ENCODE data around the gene CACNA1B.

Gene CACNA1B

DNA sequence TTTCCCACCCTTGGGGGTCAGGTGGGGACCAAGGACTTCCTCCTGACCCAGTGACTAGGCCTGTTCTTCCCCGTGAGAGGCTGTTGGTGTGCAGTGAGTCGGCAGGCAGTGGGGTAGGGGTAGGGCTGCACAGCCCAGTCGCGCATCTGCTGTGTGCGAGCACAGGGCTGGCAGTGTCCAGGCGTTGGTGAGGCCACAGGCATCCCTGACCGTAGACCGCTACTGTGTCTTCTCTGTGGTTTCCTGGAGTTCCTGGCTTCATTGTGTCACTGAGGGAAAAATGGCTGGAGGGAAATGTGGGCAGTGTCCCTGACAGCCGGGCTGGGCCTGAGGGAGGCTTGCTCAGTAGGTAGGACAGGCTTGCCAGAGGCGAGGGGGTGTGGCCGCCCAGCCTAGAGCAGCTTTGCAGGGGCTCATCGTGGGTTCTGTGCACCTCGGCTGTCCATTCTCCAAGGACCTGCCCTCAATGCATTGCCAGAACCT is 95.4 kb downstream of the CACNA1B start:
- H3K27ac ChIP-seq: no peak overlapping the region
- TF ChIP-seq, protein P1, sequence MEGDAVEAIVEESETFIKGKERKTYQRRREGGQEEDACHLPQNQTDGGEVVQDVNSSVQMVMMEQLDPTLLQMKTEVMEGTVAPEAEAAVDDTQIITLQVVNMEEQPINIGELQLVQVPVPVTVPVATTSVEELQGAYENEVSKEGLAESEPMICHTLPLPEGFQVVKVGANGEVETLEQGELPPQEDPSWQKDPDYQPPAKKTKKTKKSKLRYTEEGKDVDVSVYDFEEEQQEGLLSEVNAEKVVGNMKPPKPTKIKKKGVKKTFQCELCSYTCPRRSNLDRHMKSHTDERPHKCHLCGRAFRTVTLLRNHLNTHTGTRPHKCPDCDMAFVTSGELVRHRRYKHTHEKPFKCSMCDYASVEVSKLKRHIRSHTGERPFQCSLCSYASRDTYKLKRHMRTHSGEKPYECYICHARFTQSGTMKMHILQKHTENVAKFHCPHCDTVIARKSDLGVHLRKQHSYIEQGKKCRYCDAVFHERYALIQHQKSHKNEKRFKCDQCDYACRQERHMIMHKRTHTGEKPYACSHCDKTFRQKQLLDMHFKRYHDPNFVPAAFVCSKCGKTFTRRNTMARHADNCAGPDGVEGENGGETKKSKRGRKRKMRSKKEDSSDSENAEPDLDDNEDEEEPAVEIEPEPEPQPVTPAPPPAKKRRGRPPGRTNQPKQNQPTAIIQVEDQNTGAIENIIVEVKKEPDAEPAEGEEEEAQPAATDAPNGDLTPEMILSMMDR (IDR thresholded peaks at IDR 0.05): no peak
- H3K9me3 ChIP-seq: no peaks in the 10 kb centered on the region
- H3K4me3 ChIP-seq (ENCODE audit: low read depth in 1 of 2, low read length in 1 of 2): no peak overlapping the region
- H3K27me3 ChIP-seq: no peaks in the 10 kb centered on the region
- H3K4me1 ChIP-seq (ENCODE audit: control insufficient read depth in 1 of 2, insufficient read depth in 1 of 2, low read depth in 1 of 2, low read length in 1 of 2): no peaks in the 10 kb centered on the region
- no peaks in the 10 kb centered on the region for H3K36me3 ChIP-seq

DNA sequence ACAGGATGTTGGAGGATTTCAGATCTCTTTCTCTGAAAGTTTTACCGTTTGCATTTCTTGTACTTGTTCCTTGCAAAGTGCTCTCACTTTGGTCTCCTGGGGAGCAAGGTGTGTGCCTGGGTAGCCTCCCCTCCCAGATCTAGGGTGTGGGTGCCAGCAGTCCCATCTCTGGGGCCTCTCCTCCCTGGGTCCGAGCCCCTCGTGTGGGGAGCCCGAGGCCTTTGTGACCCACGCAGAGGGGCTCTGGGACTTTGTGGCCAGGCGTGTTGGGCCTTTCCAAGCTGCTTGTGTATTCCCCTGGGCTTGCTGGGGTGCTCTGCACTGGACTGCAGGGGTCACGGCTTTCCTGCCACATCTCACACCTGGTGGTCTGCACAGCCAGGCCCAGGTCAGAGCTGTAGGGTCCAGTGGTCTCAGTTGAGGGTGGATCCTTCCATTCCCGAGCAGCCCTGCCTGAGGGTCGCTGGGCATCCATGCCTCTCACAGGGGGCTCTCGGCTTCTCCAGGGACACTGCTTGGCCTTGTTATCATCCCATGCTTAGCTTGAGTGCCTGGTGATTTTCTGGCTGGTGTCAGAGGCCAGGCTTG is 96.3 kb downstream of the CACNA1B start:
- no peak overlapping the region for H3K4me3 ChIP-seq (ENCODE audit: low read depth in 1 of 2, low read length in 1 of 2)
- no peaks in the 10 kb centered on the region for H3K4me1 ChIP-seq (ENCODE audit: control insufficient read depth in 1 of 2, insufficient read depth in 1 of 2, low read depth in 1 of 2, low read length in 1 of 2)
- no peaks in the 10 kb centered on the region for H3K27me3 ChIP-seq
- no peaks in the 10 kb centered on the region for H3K9me3 ChIP-seq
- H3K36me3 ChIP-seq: no peaks in the 10 kb centered on the region
- no peak overlapping the region for H3K27ac ChIP-seq
- TF ChIP-seq, protein P1 (IDR thresholded peaks at IDR 0.05): no peak

DNA sequence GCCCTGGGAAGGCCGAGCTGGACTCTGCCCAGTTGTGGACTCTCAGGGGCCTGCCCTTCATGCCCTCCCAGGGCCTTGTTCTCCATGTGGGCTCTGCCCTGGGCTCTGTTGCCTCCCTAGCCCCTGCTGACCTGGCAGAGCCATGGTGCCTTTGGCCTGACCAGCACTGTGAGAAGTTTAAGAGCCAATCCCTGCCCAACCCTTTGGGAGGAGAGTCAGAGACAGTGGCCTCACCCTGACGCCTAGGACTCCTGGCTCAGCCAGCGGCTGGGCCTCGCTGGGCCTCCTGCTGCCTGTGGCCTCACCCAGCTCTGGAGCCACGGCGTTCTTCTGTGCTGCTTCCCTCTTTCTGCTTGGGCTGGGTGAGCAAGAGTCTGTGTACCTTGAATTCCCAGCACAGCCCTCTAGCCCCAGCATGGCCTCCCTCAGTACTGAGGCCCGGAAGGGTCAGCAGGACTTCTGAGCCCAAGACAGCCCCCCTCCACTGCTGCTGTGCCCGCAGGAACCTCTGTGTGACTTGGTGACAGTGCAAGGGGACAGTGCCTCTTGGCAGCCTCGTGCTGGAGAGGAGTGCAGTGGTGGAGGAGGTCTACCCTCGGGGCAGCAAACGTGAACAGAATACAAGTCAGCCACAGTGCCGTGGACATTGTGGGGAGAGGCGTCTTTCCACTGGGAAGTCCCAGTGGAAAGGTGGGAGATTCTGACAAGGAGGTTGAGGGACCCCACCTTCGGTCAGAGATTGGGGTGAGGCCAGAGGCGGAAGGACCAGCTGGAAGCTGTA is 97.4 kb downstream of the CACNA1B start:
- H3K36me3 ChIP-seq: no peaks in the 10 kb centered on the region
- no peaks in the 10 kb centered on the region for H3K4me1 ChIP-seq (ENCODE audit: control insufficient read depth in 1 of 2, insufficient read depth in 1 of 2, low read depth in 1 of 2, low read length in 1 of 2)
- no peaks in the 10 kb centered on the region for H3K27me3 ChIP-seq
- no peak overlapping the region for H3K27ac ChIP-seq
- no peak overlapping the region for H3K4me3 ChIP-seq (ENCODE audit: low read depth in 1 of 2, low read length in 1 of 2)
- TF ChIP-seq, protein P1 (IDR thresholded peaks at IDR 0.05): no peak
- H3K9me3 ChIP-seq: no peaks in the 10 kb centered on the region

DNA sequence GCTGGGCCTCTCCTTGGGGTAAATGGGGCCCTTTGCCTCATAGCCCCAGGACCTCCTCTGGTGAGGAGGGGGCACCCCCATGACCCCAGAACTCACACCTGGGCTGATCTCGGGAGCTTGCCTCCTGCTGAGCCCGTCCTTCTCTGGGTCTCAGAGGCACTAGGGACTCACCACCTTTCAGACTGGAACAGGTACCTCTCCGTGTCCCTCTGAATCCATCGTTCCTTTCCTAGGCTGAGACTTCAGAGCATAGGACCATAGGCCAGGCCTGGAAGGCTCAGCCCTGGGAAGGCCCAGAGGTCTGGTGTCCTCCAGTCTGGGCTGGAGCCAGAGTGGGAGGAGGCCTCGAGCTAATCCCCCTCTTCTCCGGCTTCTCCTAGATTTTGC is 97.9 kb downstream of the CACNA1B start:
- Histone ChIP-seq H3K27ac (no peak overlapping the region), H3K4me3 (ENCODE audit: low read depth in 1 of 2, low read length in 1 of 2) (no peak overlapping the region), H3K27me3 (no peaks in the 10 kb centered on the region), H3K36me3 (no peaks in the 10 kb centered on the region), H3K4me1 (ENCODE audit: control insufficient read depth in 1 of 2, insufficient read depth in 1 of 2, low read depth in 1 of 2, low read length in 1 of 2) (no peaks in the 10 kb centered on the region), H3K9me3 (no peaks in the 10 kb centered on the region)
- TF ChIP-seq, protein P1 (IDR thresholded peaks at IDR 0.05): no peak

- TF ChIP-seq, protein P1 (IDR thresholded peaks at IDR 0.05): no peak
- Histone ChIP-seq H3K27ac (no peak overlapping the region), H3K36me3 (no peaks in the 10 kb centered on the region), H3K4me1 (ENCODE audit: control insufficient read depth in 1 of 2, insufficient read depth in 1 of 2, low read depth in 1 of 2, low read length in 1 of 2) (no peaks in the 10 kb centered on the region), H3K4me3 (ENCODE audit: low read depth in 1 of 2, low read length in 1 of 2) (no peak overlapping the region), H3K27me3 (no peaks in the 10 kb centered on the region), H3K9me3 (no peaks in the 10 kb centered on the region)
Observed at GRCh38 chr9:137975936-137976565, 98.5 kb downstream of the CACNA1B start.

All from neutrophil (primary cell).